Measurements from ENCODE around the gene CCSER2.
"Not testable (repeated sequence)": the region's sequence is repeated elsewhere in the genome, so short reads cannot be mapped to it uniquely, and the experiment has no call there.

CCSER2 gene

DNA sequence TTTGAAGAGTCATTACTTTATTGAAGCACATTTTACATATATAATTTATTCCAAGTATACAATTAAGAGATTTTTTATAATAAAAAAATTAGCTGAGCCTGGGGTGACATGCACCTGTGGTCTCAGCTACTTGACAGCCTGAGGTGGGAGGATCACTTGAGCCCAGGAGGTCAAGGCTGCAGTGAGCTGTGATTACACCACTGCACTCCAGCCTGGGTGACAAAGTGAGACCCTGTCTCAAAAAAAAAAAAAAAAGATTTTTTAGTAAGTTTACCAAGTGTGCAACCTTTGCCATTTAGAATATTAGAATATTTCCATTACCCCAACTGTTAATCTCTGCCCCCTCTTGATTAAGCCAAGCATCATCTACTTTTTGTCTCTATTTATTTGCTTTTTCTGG, 196.0 kb downstream of the CCSER2 start:
- DNase-seq, result no peak

DNA sequence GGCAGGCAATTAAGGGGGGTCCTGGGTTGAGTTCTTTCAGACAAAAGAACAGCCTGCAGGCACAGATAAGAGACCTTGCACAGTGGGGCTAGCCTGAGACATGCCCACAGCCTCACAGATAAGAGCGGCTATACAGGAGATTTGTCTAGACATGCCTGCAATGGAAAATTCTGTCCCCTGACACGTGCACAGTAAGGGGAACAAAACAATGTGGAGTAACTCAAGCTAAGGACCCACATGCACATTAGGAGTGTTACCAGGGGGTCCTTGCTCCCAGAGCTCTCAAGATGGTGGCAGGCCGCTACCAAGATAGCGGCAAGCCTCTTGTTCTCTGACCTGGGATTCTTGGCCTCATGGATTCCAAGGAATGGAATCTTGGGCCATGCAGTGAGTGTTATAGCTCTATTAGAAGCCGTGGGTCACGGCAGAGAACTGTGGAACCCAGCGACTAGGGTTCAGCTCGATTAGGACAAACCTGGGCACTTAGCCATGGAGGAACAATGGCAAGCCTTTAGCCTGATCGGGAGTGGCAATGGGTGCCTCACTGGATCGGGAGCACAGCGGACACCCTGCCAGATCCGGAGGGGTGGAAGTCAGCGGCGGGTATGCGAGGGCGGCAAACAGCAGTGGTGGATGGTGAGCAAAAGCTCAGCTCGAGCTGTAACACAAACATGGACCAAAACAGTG, 196.9 kb downstream of the CCSER2 start:
- no peak for DNase-seq

DNA sequence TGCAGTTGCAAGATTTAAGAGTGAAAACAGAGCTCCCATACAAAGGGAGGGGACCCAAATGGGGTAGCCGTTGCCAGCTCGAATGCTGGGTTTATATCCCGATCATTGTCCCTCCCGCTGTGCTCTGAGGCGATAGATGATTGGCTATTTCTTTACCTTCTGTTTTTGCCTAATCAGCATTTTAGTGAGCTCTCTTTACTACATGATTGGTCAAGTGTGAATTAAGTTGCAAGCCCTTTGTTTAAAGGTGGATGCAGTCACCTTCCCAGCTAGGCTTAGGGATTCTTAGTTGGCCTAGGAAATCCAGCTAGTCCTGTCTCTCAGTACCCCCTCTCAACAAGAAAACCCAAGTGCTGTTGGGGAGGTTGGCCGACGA, 197.4 kb downstream of the CCSER2 start:
- DNase-seq, result not testable (repeated sequence)

DNA sequence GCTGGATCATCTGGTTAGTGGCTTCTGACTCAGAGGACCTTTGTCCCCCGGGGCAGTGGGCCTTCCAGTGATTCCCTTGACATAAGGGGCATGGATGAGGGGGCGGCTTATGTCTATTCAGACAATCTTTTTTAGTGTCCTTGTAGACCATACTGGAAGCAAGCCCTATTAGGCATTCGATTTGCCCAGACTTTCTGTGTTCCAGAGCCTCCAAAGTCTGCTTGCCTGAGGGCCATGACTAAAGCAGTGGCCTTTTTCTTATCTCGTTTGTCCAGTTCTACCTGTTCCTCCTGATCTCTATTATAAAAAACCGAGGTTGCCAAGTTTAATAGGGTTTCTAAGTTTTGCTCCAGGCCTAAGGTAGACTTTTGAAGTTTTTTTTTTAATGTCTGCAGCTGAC, 199.0 kb downstream of the CCSER2 start:
- DNase-seq, result not testable (repeated sequence)

DNA sequence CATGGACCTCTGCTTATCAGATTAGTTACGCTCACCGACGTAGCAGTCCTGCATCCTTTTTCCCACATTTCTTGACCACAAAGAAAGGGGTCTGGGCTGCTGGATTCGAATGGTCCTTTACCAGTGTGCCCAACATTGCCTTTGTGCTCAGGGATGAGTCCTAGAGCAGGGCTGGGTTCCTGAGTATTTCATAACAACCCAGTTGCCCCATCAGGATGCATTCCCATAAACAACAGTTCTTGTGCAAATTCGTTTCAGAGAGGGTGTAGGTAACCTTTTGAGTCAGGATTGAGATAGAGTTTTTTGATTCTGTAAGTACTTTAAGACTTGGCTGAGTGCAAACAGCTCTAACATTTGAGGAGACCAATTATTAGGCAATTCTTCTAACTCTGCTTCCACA, 200.1 kb downstream of the CCSER2 start:
- not testable (repeated sequence) for DNase-seq

DNA sequence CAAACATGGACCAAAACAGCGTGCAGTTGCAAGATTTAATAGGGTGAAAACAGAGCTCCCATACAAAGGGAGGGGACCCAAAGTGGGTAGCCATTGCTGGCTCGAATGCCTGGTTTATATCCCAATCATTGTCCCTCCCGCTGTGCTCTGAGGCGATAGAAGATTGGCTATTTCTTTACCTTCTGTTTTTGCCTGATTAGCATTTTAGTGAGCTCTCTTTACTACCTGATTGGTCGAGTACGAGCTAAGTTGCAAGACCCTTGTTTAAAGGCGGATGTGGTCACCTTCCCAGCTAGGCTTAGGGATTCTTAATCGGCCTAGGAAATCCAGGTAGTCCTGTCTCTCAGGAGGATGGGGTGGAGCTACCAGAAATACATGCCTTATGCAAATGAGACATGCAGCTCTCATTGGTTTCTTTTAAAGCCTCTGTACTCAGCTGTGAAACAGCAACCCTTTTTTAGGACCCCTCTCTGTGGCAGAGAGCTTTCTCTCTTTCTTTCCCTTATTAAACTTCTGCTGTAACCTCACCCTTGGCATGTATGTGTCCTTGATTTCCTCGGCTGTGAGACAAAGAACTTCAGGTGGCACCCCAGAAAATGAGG, 202.4 kb downstream of the CCSER2 start:
- no peak for DNase-seq

DNA sequence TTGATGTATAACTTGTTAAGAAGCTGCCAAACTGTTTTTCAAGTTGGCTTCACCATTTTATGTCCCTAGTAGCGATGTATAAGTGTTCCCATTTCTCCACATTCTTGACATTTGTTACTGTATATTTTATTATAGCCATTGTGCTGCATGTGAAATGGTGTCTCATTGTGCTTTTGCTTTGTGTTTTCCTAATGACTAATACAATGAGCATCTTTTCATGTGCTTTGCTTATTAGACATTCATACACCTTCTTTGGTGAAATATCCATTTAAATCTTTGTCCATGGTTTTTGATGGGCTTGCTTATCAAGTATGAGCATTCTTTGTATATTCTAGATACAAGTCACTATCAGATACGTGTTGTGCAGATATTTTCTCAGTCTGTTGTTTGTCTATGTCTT, 203.0 kb downstream of the CCSER2 start:
- DNase-seq, result no peak

DNA sequence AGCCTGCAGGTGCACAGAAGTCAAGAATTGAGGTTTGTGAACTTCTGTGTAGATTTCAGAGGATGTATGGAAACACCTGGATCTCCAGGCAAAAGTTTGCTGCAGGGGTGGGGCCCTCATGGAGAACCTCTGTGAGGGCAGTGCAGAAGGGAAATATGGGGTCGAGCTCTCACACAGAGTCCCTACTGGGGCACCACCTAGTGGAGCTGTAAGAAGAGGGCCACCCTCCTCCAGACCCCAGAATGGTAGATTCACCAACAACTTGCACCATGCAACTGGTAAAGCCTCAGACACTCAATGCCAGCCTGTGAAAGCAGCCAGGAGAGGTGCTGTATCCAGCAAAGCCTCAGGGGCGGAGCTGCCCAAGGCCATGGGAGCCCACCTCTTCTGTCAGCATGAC, 205.8 kb downstream of the CCSER2 start:
- DNase-seq, result no peak

DNA sequence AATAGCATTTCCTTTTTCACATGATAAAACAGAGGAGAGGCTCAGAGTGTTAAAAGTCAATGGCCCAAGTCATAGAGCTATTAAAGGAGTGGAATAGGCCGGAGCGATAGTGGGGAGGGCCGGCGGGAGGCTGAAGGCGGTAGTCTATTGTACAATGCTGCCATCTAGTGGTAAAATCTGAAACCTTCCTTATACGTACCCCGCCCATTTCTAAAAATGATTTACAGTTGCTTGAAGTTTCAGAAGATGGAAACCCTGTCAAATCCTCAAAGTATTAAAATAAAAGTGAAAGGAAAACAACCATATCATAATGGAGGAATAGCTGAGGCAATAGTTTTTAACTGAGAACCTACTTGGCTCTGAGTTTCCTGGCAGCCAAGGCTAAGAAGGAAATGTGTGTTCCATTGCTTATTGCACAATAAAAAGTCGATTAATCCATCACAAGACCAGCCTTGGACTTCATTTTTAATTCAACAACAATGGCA, 209.1 kb downstream of the CCSER2 start:
- peak; percentile 31 to 64 for DNase-seq

DNA sequence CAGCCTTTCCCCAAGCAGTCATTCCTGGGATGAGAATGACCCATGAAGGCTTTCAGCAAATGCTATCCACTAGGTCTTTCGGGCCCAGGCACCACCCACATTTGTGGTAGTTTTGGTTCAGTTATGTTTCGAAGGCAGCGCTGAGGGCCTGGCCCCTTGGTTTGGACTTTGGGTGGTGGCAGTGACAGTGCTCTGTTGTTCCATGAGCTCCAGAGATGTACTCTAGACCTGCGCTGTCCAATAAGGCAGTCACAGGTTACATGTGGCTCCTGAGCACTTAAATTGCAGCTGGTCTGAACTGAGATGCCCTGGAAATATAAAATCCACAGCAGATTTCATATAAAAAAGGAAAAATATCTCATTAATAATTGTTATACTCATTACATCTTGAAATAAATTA, 209.6 kb downstream of the CCSER2 start:
- no peak for DNase-seq

DNA sequence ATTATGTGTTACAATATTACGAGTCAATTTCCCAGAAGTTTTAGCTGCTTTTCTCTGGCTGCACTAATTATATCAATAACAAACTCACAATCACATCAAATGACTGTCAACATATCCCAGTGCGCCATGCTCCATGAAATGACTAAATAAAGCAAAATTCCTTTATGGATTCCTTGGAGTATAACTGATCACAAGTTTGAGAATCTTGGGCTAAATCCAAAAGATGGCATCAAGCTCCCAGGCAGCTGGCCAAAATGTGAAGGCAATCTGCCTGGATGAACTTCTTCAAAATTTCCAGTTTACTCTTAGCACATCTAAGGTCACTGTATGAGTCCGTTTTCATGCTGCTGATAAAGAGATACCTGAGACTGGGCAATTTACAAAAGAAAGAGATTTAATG, 210.8 kb downstream of the CCSER2 start:
- DNase-seq, result no peak

DNA sequence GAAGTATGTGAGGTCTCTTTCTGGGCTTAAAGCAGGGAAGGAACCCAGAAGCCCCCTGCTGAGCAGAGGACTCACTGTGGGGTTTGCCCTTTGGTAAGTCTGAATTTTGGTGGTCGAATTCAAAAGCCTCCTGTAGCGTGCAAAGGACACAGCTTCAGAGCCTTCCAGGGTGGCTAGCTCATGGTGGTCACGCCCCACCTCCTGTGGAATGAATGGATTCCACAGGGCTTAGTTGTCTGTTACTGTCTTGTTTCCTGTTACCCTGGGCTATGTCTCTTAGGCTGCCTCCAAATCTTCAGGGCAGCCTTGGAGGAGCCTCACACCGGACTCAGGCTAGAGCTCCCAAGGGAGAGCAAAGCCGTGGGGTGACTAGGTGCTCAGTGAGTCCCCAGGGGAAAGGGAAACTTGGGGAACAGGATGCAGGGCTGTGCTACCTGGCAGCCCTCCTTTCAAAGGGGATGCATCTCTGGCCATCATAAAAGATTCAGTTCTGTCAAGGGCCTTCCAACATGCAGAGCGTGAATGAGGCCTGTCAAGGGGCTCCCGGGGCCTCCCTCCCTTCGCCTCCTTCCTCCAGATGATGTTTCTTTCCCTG, 211.7 kb downstream of the CCSER2 start:
- no peak for DNase-seq

DNA sequence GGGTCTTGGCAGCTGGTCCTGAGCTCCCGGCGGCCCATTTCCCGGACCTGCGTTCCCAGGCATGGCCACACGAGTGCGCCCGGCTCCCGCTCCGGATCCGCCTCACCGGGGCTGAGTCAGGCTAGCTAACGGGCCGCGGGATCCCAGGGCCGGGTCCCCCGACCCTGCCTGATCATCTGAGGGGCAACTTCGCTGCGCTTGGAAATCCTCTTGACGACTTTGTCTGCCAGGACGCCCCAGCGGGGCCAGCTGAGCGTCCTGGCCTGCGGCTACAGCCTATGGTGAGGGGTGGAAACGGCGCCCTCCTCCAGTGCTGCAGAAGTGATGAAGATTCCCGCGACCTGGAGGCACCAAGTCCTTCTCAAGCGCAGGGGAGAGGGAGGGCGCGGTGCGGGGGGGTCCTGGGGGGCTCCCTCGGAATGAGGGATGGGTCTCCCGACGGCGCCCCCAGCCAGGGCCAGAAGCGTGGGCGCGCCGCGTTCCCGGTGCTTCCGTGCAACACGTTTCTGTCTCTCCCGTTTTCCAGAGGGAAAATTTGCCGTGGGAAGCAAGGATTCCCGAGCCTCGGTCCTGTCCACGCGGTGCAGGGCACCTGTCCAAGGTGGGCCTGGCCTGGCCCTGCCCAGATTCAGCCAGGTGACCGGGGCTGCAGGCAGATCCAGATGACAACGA, 212.4 kb downstream of the CCSER2 start:
- peak; percentile 43 to 61 for DNase-seq

DNA sequence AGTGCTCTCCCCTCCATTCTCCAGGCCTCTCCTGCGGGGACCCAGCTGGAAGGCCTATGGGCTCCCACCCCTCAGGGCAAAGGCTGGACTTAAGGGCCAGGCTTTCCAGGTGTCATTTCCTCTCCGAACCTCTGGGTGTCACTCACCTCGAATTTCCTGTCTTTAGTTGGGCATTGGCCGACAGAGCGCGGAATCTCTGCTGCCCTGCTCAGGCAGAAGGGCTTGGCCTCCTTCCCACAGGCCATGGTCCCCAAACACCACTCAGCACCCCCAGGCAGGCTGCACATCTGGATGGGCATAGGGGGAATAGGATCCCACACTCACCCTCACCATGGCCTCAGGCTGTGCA, 212.9 kb downstream of the CCSER2 start:
- DNase-seq, result no peak

DNA sequence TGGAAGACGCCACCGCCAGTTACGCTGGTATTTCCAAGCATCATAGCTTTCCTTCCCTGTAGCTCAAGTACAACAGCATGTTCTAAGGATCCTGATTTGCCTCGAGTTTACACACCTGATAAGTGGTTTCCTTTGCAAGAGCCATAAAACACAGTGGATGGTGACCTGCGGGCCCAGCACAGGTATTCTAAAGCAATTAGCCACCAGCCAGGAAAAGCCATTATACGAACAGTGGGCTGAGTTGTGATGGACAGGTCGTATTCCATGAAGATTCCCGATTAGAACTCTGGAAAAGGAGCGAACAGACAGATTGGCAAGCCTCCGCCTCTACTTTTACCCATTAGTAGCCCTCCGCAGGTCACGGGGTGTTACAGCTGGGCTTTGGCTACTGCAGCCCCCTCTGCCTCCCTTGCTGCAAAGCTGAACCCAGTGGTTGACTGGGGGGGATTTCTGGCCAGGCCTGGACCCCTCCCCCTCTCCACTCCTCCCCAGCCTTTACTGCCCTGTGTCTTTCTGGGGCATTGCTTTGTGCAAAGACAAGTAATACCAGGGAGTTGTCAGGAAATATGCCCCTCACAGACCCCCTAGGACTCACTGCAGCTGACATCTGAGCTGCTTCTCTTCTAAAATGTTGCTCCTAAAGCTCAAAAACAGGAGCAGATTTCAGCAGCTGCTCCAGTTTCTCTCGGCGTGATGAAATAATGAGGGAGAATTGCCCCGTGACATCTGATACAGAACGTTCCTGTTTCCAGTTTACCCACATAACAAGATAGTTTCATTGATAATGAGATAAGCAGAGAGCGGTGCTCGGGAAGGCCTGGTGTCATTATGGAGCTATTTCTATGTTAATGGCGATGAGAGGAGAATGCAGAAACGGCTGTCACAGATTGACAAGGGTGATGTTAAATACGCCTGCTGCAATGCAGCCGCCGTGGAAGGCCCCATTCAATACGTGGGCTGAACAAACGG, 214.4 kb downstream of the CCSER2 start:
- DNase-seq, result no peak

DNA sequence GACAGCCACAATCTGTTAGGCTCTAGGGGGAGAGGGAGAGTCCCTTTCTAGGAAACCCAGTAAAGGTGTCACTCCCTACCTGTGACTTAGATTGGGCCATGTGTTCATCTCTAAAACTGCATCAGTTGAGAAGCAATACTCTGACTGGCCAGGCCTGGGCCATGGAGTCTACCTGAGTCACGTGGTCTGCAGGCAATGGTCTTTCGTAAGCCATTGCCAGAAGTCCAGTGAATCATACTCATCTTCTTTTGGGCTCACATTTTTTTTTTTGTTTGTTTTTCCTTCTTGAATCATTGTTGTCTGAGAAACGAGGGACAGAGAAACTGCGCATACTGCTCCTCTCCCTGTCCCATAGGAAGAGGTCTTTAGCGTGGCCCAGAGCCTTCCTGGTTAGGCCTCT, 215.6 kb downstream of the CCSER2 start:
- DNase-seq, result no peak

DNA sequence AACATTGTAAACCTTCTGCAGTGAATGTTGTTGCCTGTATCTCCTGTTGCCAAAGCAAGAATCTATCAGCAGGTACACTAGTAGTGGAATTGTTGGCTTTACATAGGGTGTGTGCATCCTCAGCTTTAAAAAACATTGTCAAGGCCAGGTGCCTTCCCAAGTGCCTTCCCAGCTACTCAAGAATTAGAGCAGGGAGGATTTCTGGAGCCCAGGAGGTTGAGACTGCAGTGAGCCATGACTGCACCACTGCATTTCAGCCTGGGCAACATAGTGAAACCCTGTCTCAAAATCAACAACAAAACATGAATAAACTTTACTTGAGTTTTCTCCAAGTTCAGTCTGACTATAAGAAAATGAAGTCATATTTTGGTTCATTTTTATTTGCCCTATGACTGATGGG, 217.3 kb downstream of the CCSER2 start:
- no peak for DNase-seq

DNA sequence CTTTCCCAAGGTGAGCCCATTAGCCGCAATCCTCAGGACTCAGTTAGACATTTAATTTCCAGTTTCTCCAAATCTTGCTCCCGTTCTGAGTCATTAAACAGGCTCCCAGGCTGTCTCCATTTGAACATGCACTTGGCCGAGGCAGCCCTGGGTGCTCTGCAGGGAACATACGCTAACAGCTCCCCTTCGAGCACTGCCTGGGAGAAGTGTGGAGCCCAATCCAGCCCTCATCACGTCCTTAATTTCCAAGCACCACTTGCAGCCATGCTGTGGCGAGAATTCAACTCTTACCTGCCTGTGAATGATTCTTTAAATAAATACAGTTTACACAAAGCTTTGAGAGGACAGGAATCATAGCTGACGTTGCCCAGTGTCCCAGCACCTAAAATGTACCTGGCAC, 218.2 kb downstream of the CCSER2 start:
- no peak for DNase-seq

DNA sequence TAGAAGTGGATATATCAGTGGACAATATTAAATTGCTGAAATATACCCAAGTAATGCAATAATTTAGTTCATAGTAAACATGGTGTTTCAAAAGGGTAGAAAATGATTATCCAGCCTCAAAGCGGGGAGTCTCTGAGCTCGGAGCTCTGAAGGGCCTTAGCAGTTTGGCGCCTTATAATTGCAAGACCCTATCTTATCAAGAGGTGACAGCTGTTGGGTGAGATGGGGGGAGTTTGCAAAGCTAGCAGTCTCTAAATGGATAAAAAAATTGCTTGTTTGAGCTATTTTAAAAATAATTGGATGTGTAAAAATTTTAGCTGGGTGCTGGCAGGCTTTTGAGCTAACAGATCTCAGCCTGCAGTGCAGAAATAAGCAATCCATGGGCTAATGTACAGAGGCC, 219.2 kb downstream of the CCSER2 start:
- DNase-seq, result no peak

DNA sequence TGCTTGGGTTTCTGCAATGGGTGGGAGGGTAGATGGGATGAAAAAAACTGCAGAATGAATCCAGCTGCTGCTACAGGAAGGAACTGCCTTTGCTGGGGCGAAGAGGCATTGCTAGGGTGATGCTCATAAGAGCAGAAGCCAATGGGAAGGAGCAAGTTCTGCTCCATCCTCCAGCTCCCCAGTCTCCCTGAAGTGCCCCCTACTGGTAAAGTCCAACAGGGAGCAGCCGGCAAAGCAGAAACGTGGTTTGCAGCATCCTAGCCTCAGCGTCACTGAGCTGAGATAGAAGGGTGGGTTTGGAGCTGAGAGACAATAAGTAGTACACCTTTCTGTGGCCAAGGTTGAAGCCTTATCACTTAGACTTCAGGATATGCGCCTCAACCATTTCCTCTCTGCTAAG, 220.5 kb downstream of the CCSER2 start:
- DNase-seq, result no peak

DNA sequence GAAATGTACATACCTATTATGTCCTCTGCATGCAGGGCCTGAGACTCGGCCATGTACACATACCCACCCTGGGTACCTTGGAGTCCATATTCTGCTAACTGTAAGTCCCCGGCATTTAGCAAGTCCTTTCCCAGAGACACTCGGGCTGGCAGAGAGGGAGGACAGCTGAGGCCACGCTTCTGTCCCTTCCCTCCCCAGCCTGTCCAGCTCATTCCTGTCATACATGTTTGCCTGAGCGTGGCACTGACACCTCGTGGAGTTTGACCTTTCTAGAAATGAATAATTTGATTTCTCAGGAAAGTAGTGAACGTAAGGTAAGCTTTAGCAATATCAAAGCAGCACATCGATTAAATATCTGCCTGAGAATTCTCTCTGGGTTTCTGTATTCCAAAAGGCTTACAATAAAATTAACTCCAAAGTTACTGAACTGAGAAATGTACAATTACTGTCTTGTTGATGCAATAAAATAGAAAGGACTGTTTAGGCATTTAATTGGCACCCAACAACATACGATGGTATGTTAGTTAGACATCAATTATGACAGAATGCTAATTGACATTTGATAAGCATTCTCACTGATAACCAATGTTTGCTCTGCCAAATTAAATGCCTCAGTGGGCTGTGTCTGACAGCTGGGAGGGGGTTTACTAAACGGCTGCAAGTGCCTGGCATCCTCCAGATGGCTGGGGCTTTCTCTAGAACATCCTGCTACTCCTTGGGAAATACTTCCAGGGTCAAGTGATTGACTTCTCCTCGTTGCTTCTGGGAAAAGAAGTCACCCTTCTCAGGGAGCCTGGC, 221.2 kb downstream of the CCSER2 start:
- no peak for DNase-seq
